Stimulated activated CD8-positive, alpha-beta memory T cell treated with anti-CD3 and anti-CD28 coated beads, Interleukin-15, amount 100 ng/mL, for 4 hours (primary cell): Measurements from ENCODE around the gene FTH1.
"Not testable (repeated sequence)": the region's sequence is repeated elsewhere in the genome, so short reads cannot be mapped to it uniquely, and the experiment has no call there.

Source experiments
- DNase-seq, 2 donors: peaks; one replicate each; pipeline ENCODE4 v3.0.0-alpha.2; 2020; ENCODE audit warnings: low read depth in 2 of 2

The FTH1 gene

GRCh38 chr11:61967116-61967923 is at the start of gene FTH1:
Gene FTH1 (minus strand): TSS chr11:61967634. CDS start chr11:61967425, 209 bp downstream.
- DNase-seq, result peak; percentile 62 to 74

GRCh38 chr11:62015615-62016014 is 48.2 kb upstream of the FTH1 start:
- no peak for DNase-seq

- no peak for DNase-seq
These were observed 46.4 kb upstream of the FTH1 start for GRCh38 chr11:62013537-62014476.

GRCh38 chr11:62012832-62013461 is 45.5 kb upstream of the FTH1 start:
- no peak for DNase-seq

GRCh38 chr11:62012451-62012831 is 45.0 kb upstream of the FTH1 start:
- no peak for DNase-seq

GRCh38 chr11:62011881-62012280 is 44.4 kb upstream of the FTH1 start:
- no peak for DNase-seq

GRCh38 chr11:62010935-62011528 is 43.6 kb upstream of the FTH1 start:
- DNase-seq, result no peak

- DNase-seq, result no peak
These were observed 40.8 kb upstream of the FTH1 start for GRCh38 chr11:62008193-62008592.

GRCh38 chr11:62004473-62004872 is 37.0 kb upstream of the FTH1 start:
- DNase-seq, result no peak

- DNase-seq, result not testable (repeated sequence)
These were observed 34.8 kb upstream of the FTH1 start for GRCh38 chr11:62002283-62002682.

- DNase-seq, result no peak
These were observed 34.2 kb upstream of the FTH1 start for GRCh38 chr11:62001450-62002191.

GRCh38 chr11:62000539-62001446 is 33.4 kb upstream of the FTH1 start:
- no peak for DNase-seq

GRCh38 chr11:61999141-61999975 is 31.9 kb upstream of the FTH1 start:
- DNase-seq, result no peak

- no peak for DNase-seq
These were observed 29.5 kb upstream of the FTH1 start for GRCh38 chr11:61996933-61997332.

GRCh38 chr11:61994981-61995380 is 27.5 kb upstream of the FTH1 start:
- DNase-seq, result no peak

GRCh38 chr11:61985869-61986268 is 18.4 kb upstream of the FTH1 start:
- DNase-seq, result no peak

GRCh38 chr11:61983419-61983818 is 16.0 kb upstream of the FTH1 start:
- no peak for DNase-seq

- no peak for DNase-seq
These were observed 13.5 kb upstream of the FTH1 start for GRCh38 chr11:61980783-61981541.
